Heart left ventricle (tissue), 16 donors: ENCODE results near the gene PIP5K1B. TPM values are rescaled to one million over a fixed set of nuclear protein-coding genes. Genes with fewer than 3 reads are reported as not detected.

Source experiments
- ATAC-seq, 4 donors: fragments of 200-7000 bp; cut with Tn5 transposase; one replicate each; pipeline ENCODE4 v1.9.1; 2020 to 2022; ENCODE audit warnings: moderate library complexity in 4 of 4, mild to moderate bottlenecking in 3 of 4, moderate number of reproducible peaks in 1 of 4
- DNase-seq, 5 donors: peaks; one replicate each; pipeline ENCODE4 v3.0.0-alpha.2; 2020
- H3K27ac ChIP-seq, 12 donors: fragments of 200-600 bp; sonication (generic) in 4 of 12; one replicate each; pipeline versions ENCODE4 v1.5.0 to v1.8.0; 2016 to 2022; ENCODE audit warnings: mild to moderate bottlenecking in 2 of 12
- H3K27me3 ChIP-seq, 9 donors: fragments of 200-600 bp; sonication (generic) in 2 of 9; one replicate each; pipeline versions ENCODE4 v1.5.1 to v1.8.0; 2016 to 2022; ENCODE audit warnings: mild to moderate bottlenecking in 3 of 9
- H3K36me3 ChIP-seq, 9 donors: fragments of 200-600 bp; sonication (generic) in 2 of 9; one replicate each; pipeline versions ENCODE4 v1.5.0 to v1.8.0; 2018 to 2022; ENCODE audit warnings: mild to moderate bottlenecking in 2 of 9
- H3K4me1 ChIP-seq, 12 donors: fragments of 200-600 bp; sonication (generic) in 4 of 12; one replicate each; pipeline versions ENCODE4 v1.5.0 to v1.8.0; 2016 to 2022; ENCODE audit warnings: mild to moderate bottlenecking in 3 of 12
- H3K4me3 ChIP-seq, 12 donors: fragments of 200-600 bp; sonication (generic) in 4 of 12; one replicate each; pipeline versions ENCODE4 v1.5.0 to v1.8.0; 2017 to 2022; ENCODE audit warnings: mild to moderate bottlenecking in 9 of 12, moderate library complexity in 4 of 12
- H3K9me3 ChIP-seq, 12 donors: fragments of 200-600 bp; sonication (generic) in 4 of 12; one replicate each; pipeline versions ENCODE4 v1.5.0 to v1.8.0; 2016 to 2022; ENCODE audit warnings: mild to moderate bottlenecking in 1 of 12
- CTCF ChIP-seq, 12 donors: fragments of 200-600 bp; sonication (generic) in 4 of 12; IDR thresholded peaks; one replicate each; pipeline versions ENCODE4 v1.5.0 to v1.8.0; 2018 to 2022; ENCODE audit warnings: antibody characterized with exemption in 12 of 12, mild to moderate bottlenecking in 5 of 12
- POLR2A ChIP-seq, 2 donors: fragments of 450-650 bp; IDR thresholded peaks; one replicate each; pipeline ENCODE4 v1.6.1; 2017; ENCODE audit warnings: antibody characterized with exemption in 2 of 2, mild to moderate bottlenecking in 2 of 2, moderate library complexity in 2 of 2
- WGBS, 4 donors: extraction: QIAGEN DNeasy Blood & Tissue Kit in 2 of 4; methylation state at CpG; one replicate each; pipeline versions ENCODE4 v1.1.5 to v1.1.7; 2013 to 2018; 5-methylcytosine and 5-hydroxymethylcytosine counted together
- intact Hi-C, 10 donors: fragments of 100-400 bp; cut with DNase I; formaldehyde crosslinking; loops; one replicate each; pipeline versions ENCODE4 v1.11.1 to v1.14.2; 2022
- polyA plus RNA-seq, 2 donors: library from polyadenylated mRNA; stranded (reverse); fragments of 200-250 nt; gene quantifications; one replicate each; pipeline ENCODE4 v1.2.3, GENCODE V29; 2013
- total RNA-seq, 9 donors: library from RNA; depleted of rRNA in 2 of 9; stranded (reverse); fragments of >200 nt in 2 of 9; fragmentation: NEBNext Ultra II Directional in 3 of 9; extraction: Animal tissue kit (Norgen Biotek cat#: 25700) in 3 of 9; gene quantifications; one replicate each; pipeline versions ENCODE4 v1.1.0 to v1.2.4, GENCODE V29; 2016 to 2023
- donor health status: ischemic (EF 13 %, LVEDD 7.1; RV severe dilation, severe dysfunction).
- donor health status: healthy with polysubstance abuse.
- donor health status: DM: no; HTN: yes; CAD: no.
- donor health status: DM: no; HTN: no; CAD: no.
- donor health status: ischemic (EF 25% LVEDD 6.9; RV normal size, moderate dysfunction).
- donor health status: ischemic (EF 25% LVEDD 5.7; RV mildly dilated, moderate dysfunction).
- donor health status: healthy.
- donor health status: DM: yes; HTN: yes; CAD: no.
- donor health status: ischemic (EF 35%, LVEDD 5.7; RV mildly dilated, moderate dysfunction).
- donor health status: nonischemic (EF 11% LVEDD 7.7; RV severe dilation, severe dysfunction).
- donor health status: DM: yes; HTN: yes; CAD: no.
- donor health status: PGD.
- donor health status: ischemic (EF 29% LVEDD 5.4; RV normal size, mild dysfunction).
- donor health status: nonischemic (EF 23%, LVEDD 6.1; RV moderate dilation, normal function).

PIP5K1B gene
- total and polyA plus RNA-seq, 11 donors = 8.6 to 68.0 (median 47.5) TPM

GRCh38 chr9:68744426-68744825, 39.4 kb downstream of the PIP5K1B start:
- H3K27ac ChIP-seq = peak overlapping the region in 1 of 12 donors; percentile 33
- H3K4me1 ChIP-seq = peaks cover 0 to 57% (median 15%) of the 10 kb centered on the region in 12 donors
- WGBS, 4 donors = 88 to 93% (median 91%) methylated on average over 1 of the region's 1 CpG
- no peaks in the 10 kb centered on the region for H3K36me3 ChIP-seq
- no peaks in the 10 kb centered on the region for H3K9me3 ChIP-seq
- no peak overlapping the region for H3K4me3 ChIP-seq
- ATAC-seq = no peak
- intact Hi-C loops = loop anchor here in 1 of 10 donors (10.0 kb wide), 1 partner anchor 80 kb away; no protein-coding TSS in a partner anchor
- no peak for DNase-seq
- no peak for TF ChIP-seq POLR2A (IDR thresholded peaks at IDR 0.05)
- TF ChIP-seq CTCF (IDR thresholded peaks at IDR 0.05) = no peak
- H3K27me3 ChIP-seq = no peaks in the 10 kb centered on the region

- 49 to 73% (median 65%) methylated on average over 2 of the region's 2 CpGs for WGBS, 4 donors
- intact Hi-C loops = loop anchor here in 2 of 10 donors (5.0 to 10.0 kb wide), 2 partner anchors 39 to 78 kb away; partner anchors contain the start of gene PIP5K1B (in 1 of the 2)
- Histone ChIP-seq H3K4me1 (peaks cover 0 to 43% (median 10%) of the 10 kb centered on the region in 12 donors), H3K27me3 (no peaks in the 10 kb centered on the region), H3K9me3 (no peaks in the 10 kb centered on the region), H3K4me3 (no peak overlapping the region), H3K36me3 (no peaks in the 10 kb centered on the region), H3K27ac (peak overlapping the region in 6 of 12 donors; percentile 0 to 65 (median 35))
- ATAC-seq (peak in 1 of 4 donors; percentile 27), DNase-seq (no peak)
- TF ChIP-seq CTCF (IDR thresholded peaks at IDR 0.05) = no peak
- no peak for TF ChIP-seq POLR2A (IDR thresholded peaks at IDR 0.05)
Measured at GRCh38 chr9:68746525-68746924, 41.5 kb downstream of the PIP5K1B start.

GRCh38 chr9:68747043-68747533, 42.0 kb downstream of the PIP5K1B start:
- Histone ChIP-seq H3K4me1 (peaks cover 0 to 40% (median 10%) of the 10 kb centered on the region in 12 donors), H3K36me3 (no peaks in the 10 kb centered on the region), H3K9me3 (no peaks in the 10 kb centered on the region), H3K27me3 (no peaks in the 10 kb centered on the region), H3K27ac (peak overlapping the region in 5 of 12 donors; percentile 10 to 65 (median 52)), H3K4me3 (no peak overlapping the region)
- WGBS, 4 donors = 50 to 60% (median 53%) methylated on average over 9 of the region's 9 CpGs
- peak in 2 of 4 donors; percentile 27 to 33 for ATAC-seq
- intact Hi-C loops = loop anchor here in 2 of 10 donors (5.0 to 10.0 kb wide), 2 partner anchors 40 to 78 kb away; partner anchors contain the start of gene PIP5K1B (in 1 of the 2)
- DNase-seq = no peak
- TF ChIP-seq POLR2A (IDR thresholded peaks at IDR 0.05) (no peak), CTCF (IDR thresholded peaks at IDR 0.05) (no peak)

GRCh38 chr9:68749135-68749534, 44.1 kb downstream of the PIP5K1B start:
- Histone ChIP-seq H3K36me3 (no peaks in the 10 kb centered on the region), H3K4me3 (no peak overlapping the region), H3K4me1 (peaks cover 0 to 37% (median 10%) of the 10 kb centered on the region in 12 donors), H3K9me3 (no peaks in the 10 kb centered on the region), H3K27ac (peak overlapping the region in 4 of 12 donors; percentile 14 to 55 (median 20)), H3K27me3 (no peaks in the 10 kb centered on the region)
- no peak for DNase-seq
- TF ChIP-seq CTCF (IDR thresholded peaks at IDR 0.05) (no peak), POLR2A (IDR thresholded peaks at IDR 0.05) (no peak)
- 68 to 82% (median 74%) methylated on average over 3 of the region's 3 CpGs for WGBS, 4 donors
- no peak for ATAC-seq
- intact Hi-C loops = loop anchor here in 2 of 10 donors (5.0 to 10.0 kb wide), 2 partner anchors 42 to 76 kb away; partner anchors contain the start of gene PIP5K1B (in 1 of the 2)
